GM19452 (cell line): Measurements from ENCODE around the gene SIPA1.
A peak's percentile ranks its signal among the peaks of the same experiment; 100 is the strongest.

ENCODE experiments used
- ATAC-seq: cut with Tn5 transposase; IDR thresholded peaks from one replicate; pipeline ENCODE4 v1.9.1; 2021; ENCODE audit not compliant: unreplicated experiment

SIPA1 gene

GRCh38 chr11:65637794-65638419 lies at the start of gene SIPA1:
Gene SIPA1 (plus strand): TSS chr11:65638101. CDS start chr11:65640922, 2,821 bp downstream.
- ATAC-seq, result no peak

GRCh38 chr11:65588199-65589054 lies 49.5 kb upstream of the SIPA1 start:
- peak; percentile 69 for ATAC-seq

GRCh38 chr11:65589444-65590239 lies 48.3 kb upstream of the SIPA1 start:
- no peak for ATAC-seq

- no peak for ATAC-seq
Observed at GRCh38 chr11:65590240-65590738, 47.6 kb upstream of the SIPA1 start.

GRCh38 chr11:65591939-65592857 lies 45.7 kb upstream of the SIPA1 start:
- ATAC-seq, result no peak

- ATAC-seq, result no peak
Observed at GRCh38 chr11:65592858-65593517, 44.9 kb upstream of the SIPA1 start.

GRCh38 chr11:65593518-65594414 lies 44.1 kb upstream of the SIPA1 start:
- ATAC-seq, result no peak

GRCh38 chr11:65595131-65595530 lies 42.8 kb upstream of the SIPA1 start:
- ATAC-seq, result no peak

GRCh38 chr11:65595543-65596281 lies 42.2 kb upstream of the SIPA1 start, which contains the start of gene KCNK7:
Gene KCNK7 (minus strand): TSS chr11:65595800. CDS start chr11:65595772, 28 bp downstream.
- ATAC-seq, result no peak

- ATAC-seq, result no peak
Observed at GRCh38 chr11:65596520-65596919, 41.4 kb upstream of the SIPA1 start.

- no peak for ATAC-seq
Observed at GRCh38 chr11:65598258-65598699, 39.6 kb upstream of the SIPA1 start.

GRCh38 chr11:65599216-65599954 lies 38.5 kb upstream of the SIPA1 start:
- ATAC-seq, result no peak

- no peak for ATAC-seq
Observed at GRCh38 chr11:65599955-65600246, 38.0 kb upstream of the SIPA1 start.

GRCh38 chr11:65604258-65604657 lies 33.6 kb upstream of the SIPA1 start:
- no peak for ATAC-seq

GRCh38 chr11:65606876-65607613 lies 30.9 kb upstream of the SIPA1 start:
- no peak for ATAC-seq

GRCh38 chr11:65607614-65608426 lies 30.1 kb upstream of the SIPA1 start:
- no peak for ATAC-seq
